Adrenal gland (tissue), 12 donors: ENCODE results near the gene MOGAT3. TPM values are rescaled to one million over a fixed set of nuclear protein-coding genes. Genes with fewer than 3 reads are reported as not detected.

ENCODE experiments used
- DNase-seq, 7 donors: peaks; one replicate each; pipeline ENCODE4 v3.0.0-alpha.2; 2019 to 2020
- H3K27ac ChIP-seq, 5 donors: fragments of 200-600 bp; sonication (generic) in 4 of 5; 1 replicate in 3 of 5; 2 replicates in 2 of 5; pipeline versions ENCODE4 v1.5.1 to v1.8.0; 2016 to 2020; ENCODE audit warnings: mild to moderate bottlenecking in 1 of 5
- H3K27me3 ChIP-seq: fragments of 200-600 bp; 2 replicates; pipeline ENCODE4 v1.8.0; 2021
- H3K36me3 ChIP-seq, 2 donors: fragments of 200-600 bp; replicated peaks in 1 of 2; 1 replicate in 1 of 2; 2 replicates in 1 of 2; pipeline versions ENCODE4 v1.5.1 to v1.8.0; 2018 to 2022
- H3K4me1 ChIP-seq, 2 donors: fragments of 200-600 bp; replicated peaks in 1 of 2; 1 replicate in 1 of 2; 2 replicates in 1 of 2; pipeline versions ENCODE4 v1.5.1 to v1.8.0; 2018 to 2021
- H3K4me3 ChIP-seq, 4 donors: fragments of 200-600 bp; sonication (generic) in 3 of 4; one replicate each; pipeline ENCODE4 v1.5.1; 2016 to 2018
- H3K9me3 ChIP-seq, 3 donors: fragments of 200-600 bp; sonication (generic) in 1 of 3; replicated peaks in 1 of 3; 1 replicate in 2 of 3; 2 replicates in 1 of 3; pipeline versions ENCODE4 v1.5.1 to v1.8.0; 2016 to 2021
- CTCF ChIP-seq, 6 experiments: fragments of 450-650 bp in 4 of 6; fragments of 200-600 bp in 2 of 6; sonication (generic) in 1 of 6; IDR thresholded peaks; 1 replicate in 5 of 6; 2 replicates in 1 of 6; pipeline versions ENCODE4 v1.5.1 to v1.8.0; 2016 to 2021; ENCODE audit warnings: antibody characterized with exemption in 6 of 6, mild to moderate bottlenecking in 2 of 6, moderate library complexity in 1 of 6
- POLR2A ChIP-seq, 2 donors: fragments of 450-650 bp; IDR thresholded peaks; one replicate each; pipeline ENCODE4 v1.6.1; 2017; ENCODE audit warnings: antibody characterized with exemption in 2 of 2, mild to moderate bottlenecking in 2 of 2, moderate library complexity in 1 of 2
- WGBS, 4 donors: extraction: QIAGEN DNeasy Blood & Tissue Kit in 2 of 4; methylation state at CpG; one replicate each; pipeline versions ENCODE4 v1.1.5 to v1.1.7; 2013 to 2017; 5-methylcytosine and 5-hydroxymethylcytosine counted together
- intact Hi-C, 2 donors: fragments of 100-400 bp; cut with DNase I; formaldehyde crosslinking; loops; one replicate each; pipeline versions ENCODE4 v1.14.1 to v1.15.0; 2022 to 2023
- polyA plus RNA-seq, 3 donors: library from polyadenylated mRNA; stranded (reverse); fragments of 200-250 nt in 2 of 3; fragments of 350-450 nt in 1 of 3; fragmentation: Illumina TruSeq in 1 of 3; extraction: RNeasy Lipid Tissue Mini Kit (QIAGEN cat#74804) in 1 of 3; gene quantifications; one replicate each; pipeline ENCODE4 v1.2.3, GENCODE V29; 2013 to 2014
- total RNA-seq, 9 donors: library from RNA; depleted of rRNA in 4 of 9; stranded (reverse); fragments of >200 nt in 4 of 9; fragments of 120-200 nt in 1 of 9; fragmentation: NEBNext Ultra II Directional in 1 of 9; extraction: Animal tissue kit (Norgen Biotek cat#: 25700) in 1 of 9; gene quantifications; one replicate each; pipeline versions ENCODE4 v1.1.0 to v1.2.4, GENCODE V29; 2013 to 2023
- donor health status: healthy with polysubstance abuse.
- donor health status: Bipolar disorder and iron deficiency.
- donor health status: DM: yes; HTN: yes; CAD: no.
- donor health status: DM: no; HTN: no; CAD: no.
- donor health status: DM: no; HTN: no; CAD: no.
- donor health status: DM: yes; HTN: yes; CAD: no.

Gene MOGAT3
- total and polyA plus RNA-seq, 12 donors, result not detected

GRCh38 chr7:101223528-101223927 is 22.7 kb upstream of the MOGAT3 start:
- DNase-seq, result no peak
- Histone ChIP-seq H3K36me3 (peaks cover 0 to 43% of the 10 kb centered on the region in 2 donors), H3K9me3 (no peaks in the 10 kb centered on the region), H3K4me3 (no peak overlapping the region), H3K27ac (no peak overlapping the region), H3K27me3 (no peaks in the 10 kb centered on the region), H3K4me1 (peaks cover 0 to 22% of the 10 kb centered on the region in 2 donors)
- 95 to 96% (median 96%) methylated on average over 9 to 15 of the region's 15 CpGs for WGBS, 4 donors
- no peak for TF ChIP-seq CTCF (IDR thresholded peaks at IDR 0.05)
- TF ChIP-seq POLR2A (IDR thresholded peaks at IDR 0.05), result no peak
- intact Hi-C loops, result no loop called here

- TF ChIP-seq CTCF (IDR thresholded peaks at IDR 0.05) (no peak), POLR2A (IDR thresholded peaks at IDR 0.05) (no peak)
- Histone ChIP-seq H3K36me3 (peaks cover 0 to 36% of the 10 kb centered on the region in 2 donors), H3K4me1 (peaks cover 0 to 25% of the 10 kb centered on the region in 2 donors), H3K27me3 (no peaks in the 10 kb centered on the region), H3K27ac (no peak overlapping the region), H3K4me3 (no peak overlapping the region), H3K9me3 (no peaks in the 10 kb centered on the region)
- intact Hi-C loops, result no loop called here
- 90 to 93% (median 92%) methylated on average over 13 to 27 of the region's 27 CpGs for WGBS, 4 donors
- DNase-seq, result no peak
These were observed 21.5 kb upstream of the MOGAT3 start for GRCh38 chr7:101222275-101222830.

GRCh38 chr7:101220295-101220694 is 19.5 kb upstream of the MOGAT3 start:
- intact Hi-C loops, result no loop called here
- no peak overlapping the region for H3K4me3 ChIP-seq
- WGBS, 4 donors, result 49 to 60% (median 53%) methylated on average over 2 to 5 of the region's 5 CpGs
- no peak for DNase-seq
- H3K9me3 ChIP-seq, result no peaks in the 10 kb centered on the region
- no peak overlapping the region for H3K27ac ChIP-seq
- no peaks in the 10 kb centered on the region for H3K27me3 ChIP-seq
- TF ChIP-seq CTCF (IDR thresholded peaks at IDR 0.05) (no peak), POLR2A (IDR thresholded peaks at IDR 0.05) (no peak)
- peaks cover 3 to 36% of the 10 kb centered on the region in 2 donors for H3K4me1 ChIP-seq
- H3K36me3 ChIP-seq, result peaks cover 0 to 32% of the 10 kb centered on the region in 2 donors

- DNase-seq, result no peak
- Histone ChIP-seq H3K4me1 (peaks cover 3 to 36% of the 10 kb centered on the region in 2 donors), H3K9me3 (no peaks in the 10 kb centered on the region), H3K27me3 (no peaks in the 10 kb centered on the region), H3K36me3 (peaks cover 0 to 29% of the 10 kb centered on the region in 2 donors), H3K4me3 (peak overlapping the region; percentile 31 to 85 (median 62)), H3K27ac (peak overlapping the region in 3 of 5 donors; percentile 48 to 89 (median 84))
- intact Hi-C loops, result no loop called here
- 6 to 9% (median 8%) methylated on average over 22 to 26 of the region's 26 CpGs for WGBS, 4 donors
- no peak for TF ChIP-seq POLR2A (IDR thresholded peaks at IDR 0.05)
- no peak for TF ChIP-seq CTCF (IDR thresholded peaks at IDR 0.05)
These were observed 17.6 kb upstream of the MOGAT3 start for GRCh38 chr7:101218236-101219125.
